HL-60/S4 treated with phorbol 12-myristate 13-acetate at 8.2 ng/mL for 4 days and 3 days (cell line): ENCODE results near the gene TYR.
"Not testable (repeated sequence)": the region's sequence is repeated elsewhere in the genome, so short reads cannot be mapped to it uniquely, and the experiment has no call there.

ENCODE experiments used
- in situ Hi-C: fragments of 300-500 bp; cut with MboI; formaldehyde crosslinking; loops from 2 replicates; pipeline ENCODE4 v1.15.0; 2022; ENCODE audit warnings: low sequenced_read_pairs

TYR gene

GRCh38 chr11:89267660-89268302 lies 90.1 kb downstream of the TYR start:
- in situ Hi-C loops, result no loop called here

GRCh38 chr11:89272540-89273088 lies 94.9 kb downstream of the TYR start:
- in situ Hi-C loops, result not testable (repeated sequence)

- in situ Hi-C loops, result not testable (repeated sequence)
Observed at GRCh38 chr11:89273220-89273619, 95.5 kb downstream of the TYR start.

- in situ Hi-C loops, result no loop called here
Observed at GRCh38 chr11:89275966-89276365, 98.3 kb downstream of the TYR start.

DNA sequence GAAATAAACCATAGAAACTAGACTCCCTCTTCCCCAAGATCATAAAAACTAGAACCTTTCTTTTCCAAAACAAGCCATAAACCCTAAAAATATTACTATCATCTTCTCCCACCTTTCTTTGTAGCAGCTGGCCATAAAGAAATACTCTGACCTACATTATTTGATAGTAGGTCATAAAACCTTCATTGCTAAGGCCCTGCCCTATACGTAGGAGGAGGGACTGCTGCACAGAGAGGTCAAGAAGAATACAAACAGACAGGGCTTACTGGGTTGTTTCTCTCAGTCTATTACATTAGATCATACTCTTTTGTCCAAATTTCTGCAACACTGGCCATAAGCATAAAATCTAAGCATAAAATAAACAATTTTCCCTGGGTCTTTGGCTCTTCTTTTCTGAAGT lies 101.5 kb downstream of the TYR start:
- in situ Hi-C loops, result no loop called here

DNA sequence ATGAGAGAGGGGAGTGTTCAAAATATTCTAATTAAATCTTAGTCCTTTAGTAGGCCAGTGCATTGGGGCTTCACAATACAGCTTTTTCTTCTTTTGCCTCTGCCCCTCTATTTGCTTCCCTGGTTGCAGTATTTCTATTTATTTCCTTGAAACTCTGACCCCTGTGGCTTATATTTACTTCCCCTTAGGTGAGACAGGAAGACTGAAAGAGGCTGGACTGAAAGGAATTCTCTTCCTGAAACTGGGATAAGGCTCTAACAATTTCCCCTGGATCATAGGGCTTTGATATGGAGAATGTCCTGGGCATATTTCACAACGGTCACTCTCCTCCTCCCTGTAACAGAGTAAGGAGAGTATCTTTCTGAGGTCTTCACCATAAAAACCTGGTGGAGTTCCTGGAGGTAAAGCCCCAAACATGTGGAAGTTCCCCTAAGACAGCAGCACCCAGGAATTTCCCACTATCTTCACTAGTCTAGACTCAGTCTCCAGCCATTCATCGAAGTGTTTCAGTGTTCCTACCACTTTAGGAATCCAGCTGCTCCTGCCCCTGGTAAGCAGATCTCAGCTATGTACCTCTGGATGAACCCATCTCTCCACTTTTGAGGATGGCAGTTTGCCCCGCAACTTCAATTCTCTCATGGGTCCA lies 103.5 kb downstream of the TYR start:
- in situ Hi-C loops, result not testable (repeated sequence)

- in situ Hi-C loops, result not testable (repeated sequence)
Observed at GRCh38 chr11:89286601-89287000, 108.9 kb downstream of the TYR start.

DNA sequence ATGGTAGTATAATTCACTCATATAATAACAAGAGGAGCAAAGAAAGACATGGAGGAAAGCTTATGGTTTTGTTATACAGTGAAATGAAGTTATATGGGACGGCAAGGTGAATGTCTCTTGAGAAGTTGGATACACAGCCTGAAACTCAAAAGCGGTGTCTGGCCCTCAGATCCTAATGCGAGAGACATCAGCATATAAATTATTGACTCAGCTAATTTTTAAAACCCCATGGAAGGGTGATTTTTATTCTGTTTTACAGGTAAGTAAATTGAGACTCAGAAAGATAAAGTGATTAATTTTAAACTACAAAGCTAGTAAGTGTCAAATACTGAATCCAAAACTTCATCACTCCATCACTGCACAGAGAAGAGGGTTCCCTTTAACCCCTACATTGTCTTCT lies 110.3 kb downstream of the TYR start:
- in situ Hi-C loops, result not testable (repeated sequence)

DNA sequence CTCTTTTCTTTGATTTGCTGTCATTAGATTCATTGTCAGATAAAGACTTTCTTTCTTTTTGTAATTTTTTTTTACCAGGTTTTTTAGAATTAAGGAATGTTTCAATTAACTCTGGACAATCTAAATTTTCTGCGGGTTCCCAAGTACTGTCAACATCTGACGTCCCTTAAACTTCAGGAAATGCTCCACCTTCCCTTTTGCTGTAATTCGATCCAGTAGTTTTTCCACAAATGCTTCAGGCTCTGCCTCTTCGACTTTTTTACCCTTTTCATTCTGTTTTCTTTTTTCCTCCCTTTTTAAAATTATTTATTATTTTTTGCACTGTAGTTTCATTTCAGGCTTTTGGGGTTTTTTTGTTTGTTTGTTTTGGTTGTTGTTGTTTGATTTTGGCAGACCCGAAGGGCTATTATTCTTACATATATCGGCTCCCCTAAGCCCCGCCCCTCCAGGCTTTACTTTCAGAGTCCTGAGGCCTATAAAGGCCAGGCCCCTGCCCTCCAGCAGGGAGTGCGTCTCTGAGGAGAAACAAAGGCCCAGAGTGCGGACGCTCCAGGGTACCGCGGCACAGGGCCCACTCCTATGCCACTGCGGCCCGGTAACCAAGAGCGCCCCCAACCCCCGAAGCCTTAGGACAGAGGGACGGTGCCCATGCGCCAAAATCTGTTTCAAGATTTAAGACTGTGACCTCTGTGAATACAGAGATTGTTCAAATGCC lies 116.4 kb downstream of the TYR start:
- in situ Hi-C loops, result no loop called here

- in situ Hi-C loops, result not testable (repeated sequence)
Observed at GRCh38 chr11:89295023-89295422, 117.3 kb downstream of the TYR start.

DNA sequence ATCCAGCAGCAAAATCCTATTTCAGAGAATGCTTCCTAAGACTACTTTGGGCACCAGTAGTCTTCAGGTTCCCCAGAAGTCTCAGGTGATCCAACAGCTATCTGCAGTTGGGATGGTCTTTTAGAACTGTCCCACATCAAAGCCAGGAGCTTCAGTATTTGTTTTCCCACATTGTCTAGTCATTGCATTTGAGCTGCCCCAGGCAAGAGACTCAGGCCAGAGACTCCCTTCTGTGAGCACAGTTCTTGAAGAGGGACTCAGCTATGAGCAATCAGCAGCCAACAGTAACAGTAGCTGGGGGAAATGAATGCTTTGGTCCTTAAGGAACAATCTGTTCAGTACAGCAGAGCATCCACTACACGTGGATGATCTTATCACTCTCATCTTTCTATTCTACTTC lies 125.4 kb downstream of the TYR start:
- in situ Hi-C loops, result not testable (repeated sequence)

GRCh38 chr11:89308272-89308671 lies 130.6 kb downstream of the TYR start:
- in situ Hi-C loops, result not testable (repeated sequence)

GRCh38 chr11:89309321-89309985 lies 131.8 kb downstream of the TYR start:
- in situ Hi-C loops, result not testable (repeated sequence)

GRCh38 chr11:89310607-89311006 lies 132.9 kb downstream of the TYR start:
- in situ Hi-C loops, result not testable (repeated sequence)

GRCh38 chr11:89321401-89321800 lies 143.7 kb downstream of the TYR start:
- in situ Hi-C loops, result no loop called here

- in situ Hi-C loops, result no loop called here
Observed at GRCh38 chr11:89327885-89328284, 150.2 kb downstream of the TYR start.

GRCh38 chr11:89331940-89332339 lies 154.3 kb downstream of the TYR start:
- in situ Hi-C loops, result not testable (repeated sequence)

DNA sequence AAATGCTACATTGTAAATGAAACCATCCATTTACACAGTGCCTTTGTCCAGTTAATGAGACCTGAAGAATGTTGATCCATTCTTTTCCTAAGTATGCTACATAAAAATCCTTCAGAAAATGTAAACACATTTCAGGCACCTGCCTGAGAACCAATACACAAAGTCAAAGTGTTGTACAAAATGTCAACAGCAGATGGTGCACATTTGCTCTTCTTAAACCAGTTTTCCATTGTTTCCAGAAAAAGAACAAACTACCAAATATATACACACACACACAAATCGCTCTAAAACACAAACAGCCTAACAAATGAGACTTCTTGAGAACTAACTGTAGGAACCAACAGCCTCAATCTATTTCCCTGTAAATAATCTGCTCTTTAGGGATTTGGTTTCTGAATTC lies 156.0 kb downstream of the TYR start:
- in situ Hi-C loops, result not testable (repeated sequence)

DNA sequence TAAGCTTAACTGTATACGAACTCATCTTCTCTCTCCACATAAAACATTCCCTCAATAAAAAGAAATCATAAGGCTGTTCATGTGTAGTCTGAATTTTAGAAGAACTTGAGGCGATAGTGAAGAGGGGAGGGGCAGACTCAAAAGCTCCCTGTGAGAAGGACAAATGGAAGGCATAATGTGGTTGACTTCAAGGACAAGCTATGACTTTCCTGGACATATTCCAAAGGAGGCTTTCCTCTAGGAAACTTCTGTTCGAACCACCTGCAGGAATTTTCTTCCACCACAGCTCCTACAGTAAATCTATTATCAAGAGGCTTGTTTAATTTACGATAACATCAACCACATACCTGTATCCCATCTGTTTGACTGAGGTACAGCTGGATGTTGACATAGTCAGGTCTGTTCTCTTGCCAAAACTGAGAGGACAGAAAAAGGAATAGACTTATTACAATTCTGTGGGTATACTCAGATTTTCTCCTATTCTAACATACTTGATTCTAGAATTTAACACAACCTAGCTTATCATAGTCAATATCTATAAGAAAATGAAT lies 159.5 kb downstream of the TYR start:
- in situ Hi-C loops, result not testable (repeated sequence)

DNA sequence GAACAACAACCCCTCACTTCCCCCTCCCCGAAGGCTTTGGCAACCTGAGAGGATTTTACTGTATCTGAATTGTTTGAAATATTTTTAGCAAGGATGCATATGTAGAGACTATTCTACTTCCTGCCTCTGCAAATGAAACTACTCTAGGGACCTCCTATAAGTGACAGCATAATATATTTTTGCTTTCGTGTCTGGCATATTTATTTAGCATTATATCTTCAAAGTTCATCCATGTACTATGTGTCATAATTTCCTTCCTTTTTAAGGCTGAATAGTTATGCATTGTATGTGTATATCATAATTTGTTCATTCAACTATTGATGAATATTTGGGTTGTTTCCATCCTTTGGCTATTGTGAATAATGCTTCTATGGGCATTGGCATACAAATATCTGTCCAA lies 160.4 kb downstream of the TYR start:
- in situ Hi-C loops, result not testable (repeated sequence)

- in situ Hi-C loops, result not testable (repeated sequence)
Observed at GRCh38 chr11:89340450-89340849, 162.8 kb downstream of the TYR start.
